Measurements from ENCODE around the gene AGTR1.

AGTR1 gene

GRCh38 chr3:148708409-148708808 lies 10.7 kb downstream of the AGTR1 start:
- FAIRE-seq (no peak), DNase-seq (ENCODE audit: insufficient read length, low spot score) (no peak)
- TF ChIP-seq POLR2A (IDR thresholded peaks at IDR 0.05; ENCODE audit: low read depth, low read length): no peak

- DNase-seq (ENCODE audit: insufficient read length, low spot score) (no peak), FAIRE-seq (no peak)
- no peak for TF ChIP-seq POLR2A (IDR thresholded peaks at IDR 0.05; ENCODE audit: low read depth, low read length)
Observed at GRCh38 chr3:148709560-148710253, 12.0 kb downstream of the AGTR1 start.

- FAIRE-seq: no peak
- no peak for DNase-seq (ENCODE audit: insufficient read length, low spot score)
- TF ChIP-seq POLR2A (IDR thresholded peaks at IDR 0.05; ENCODE audit: low read depth, low read length): no peak
Observed at GRCh38 chr3:148710665-148711064, 13.0 kb downstream of the AGTR1 start.

GRCh38 chr3:148711981-148712666 lies 14.4 kb downstream of the AGTR1 start:
- no peak for TF ChIP-seq POLR2A (IDR thresholded peaks at IDR 0.05; ENCODE audit: low read depth, low read length)
- FAIRE-seq: no peak
- DNase-seq (ENCODE audit: insufficient read length, low spot score): no peak

- TF ChIP-seq POLR2A (IDR thresholded peaks at IDR 0.05; ENCODE audit: low read depth, low read length): no peak
- no peak for FAIRE-seq
- no peak for DNase-seq (ENCODE audit: insufficient read length, low spot score)
Observed at GRCh38 chr3:148714521-148714920, 16.8 kb downstream of the AGTR1 start.

GRCh38 chr3:148716657-148717056 lies 19.0 kb downstream of the AGTR1 start:
- no peak for TF ChIP-seq POLR2A (IDR thresholded peaks at IDR 0.05; ENCODE audit: low read depth, low read length)
- DNase-seq (ENCODE audit: insufficient read length, low spot score) (no peak), FAIRE-seq (no peak)

- no peak for DNase-seq (ENCODE audit: insufficient read length, low spot score)
- no peak for TF ChIP-seq POLR2A (IDR thresholded peaks at IDR 0.05; ENCODE audit: low read depth, low read length)
- no peak for FAIRE-seq
Observed at GRCh38 chr3:148717885-148718561, 20.3 kb downstream of the AGTR1 start.

GRCh38 chr3:148718982-148719862 lies 21.5 kb downstream of the AGTR1 start:
- no peak for FAIRE-seq
- no peak for TF ChIP-seq POLR2A (IDR thresholded peaks at IDR 0.05; ENCODE audit: low read depth, low read length)
- DNase-seq (ENCODE audit: insufficient read length, low spot score): no peak

GRCh38 chr3:148720873-148721272 lies 23.2 kb downstream of the AGTR1 start:
- TF ChIP-seq POLR2A (IDR thresholded peaks at IDR 0.05; ENCODE audit: low read depth, low read length): no peak
- DNase-seq (ENCODE audit: insufficient read length, low spot score) (no peak), FAIRE-seq (no peak)

- no peak for TF ChIP-seq POLR2A (IDR thresholded peaks at IDR 0.05; ENCODE audit: low read depth, low read length)
- DNase-seq (ENCODE audit: insufficient read length, low spot score) (peak; percentile 30), FAIRE-seq (peak; percentile 98)
Observed at GRCh38 chr3:148723631-148724030, 25.9 kb downstream of the AGTR1 start.

- TF ChIP-seq POLR2A (IDR thresholded peaks at IDR 0.05; ENCODE audit: low read depth, low read length): no peak
- no peak for DNase-seq (ENCODE audit: insufficient read length, low spot score)
- peak; percentile 92 for FAIRE-seq
Observed at GRCh38 chr3:148727231-148727630, 29.5 kb downstream of the AGTR1 start.

GRCh38 chr3:148728753-148729152 lies 31.1 kb downstream of the AGTR1 start:
- no peak for TF ChIP-seq POLR2A (IDR thresholded peaks at IDR 0.05; ENCODE audit: low read depth, low read length)
- no peak for FAIRE-seq
- no peak for DNase-seq (ENCODE audit: insufficient read length, low spot score)

GRCh38 chr3:148729476-148730055 lies 31.9 kb downstream of the AGTR1 start:
- no peak for FAIRE-seq
- no peak for DNase-seq (ENCODE audit: insufficient read length, low spot score)
- no peak for TF ChIP-seq POLR2A (IDR thresholded peaks at IDR 0.05; ENCODE audit: low read depth, low read length)
